T-helper 2 cell (primary cell): Measurements from ENCODE around the gene STK32B.

Source experiments
- DNase-seq, 5 experiments: peaks; one replicate each; pipeline versions ENCODE4 v3.0.0 to v3.0.0-alpha.2; 2012 to 2022

STK32B gene

DNA sequence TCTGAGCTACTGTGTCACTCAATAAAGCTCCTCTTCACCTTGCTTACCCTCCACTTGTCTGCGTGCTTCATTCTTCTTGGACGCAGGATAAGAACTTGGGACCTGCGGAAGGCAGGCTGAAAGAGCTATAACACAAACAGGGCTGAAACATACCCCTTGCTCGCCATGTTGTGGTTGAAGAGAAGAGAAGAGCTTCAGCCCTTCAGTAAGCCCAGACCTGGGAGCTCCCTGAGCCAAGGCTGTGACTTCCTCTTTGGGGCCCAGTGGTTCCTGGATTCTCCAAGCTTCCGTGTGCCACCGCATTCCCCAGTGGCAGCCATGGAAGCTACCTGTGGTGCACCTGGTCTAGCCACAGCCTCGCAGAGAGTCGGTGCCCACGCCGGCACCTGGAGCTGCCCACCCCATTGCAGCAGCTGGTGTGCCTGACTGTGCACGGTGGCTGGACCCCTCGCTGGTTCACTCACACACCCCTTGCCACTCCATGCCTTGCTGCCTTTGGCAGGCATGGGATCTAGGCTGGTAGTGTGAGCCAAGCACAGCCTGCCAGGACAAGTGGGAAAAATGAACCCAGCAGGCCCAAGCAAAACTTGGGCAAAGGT is 496.5 kb downstream of the STK32B start:
- DNase-seq = no peak
